GM18519 (cell line): ENCODE results near the gene ZNF683.

Experiments used
- ATAC-seq: cut with Tn5 transposase; IDR thresholded peaks from one replicate; pipeline ENCODE4 v1.9.1; 2021; ENCODE audit warnings: mild to moderate bottlenecking, moderate library complexity; ENCODE audit not compliant: unreplicated experiment, low FRiP score

The ZNF683 gene

GRCh38 chr1:26315874-26316850, 56.4 kb downstream of the ZNF683 start:
- ATAC-seq: no peak

GRCh38 chr1:26314501-26314900, 58.0 kb downstream of the ZNF683 start:
- no peak for ATAC-seq
